ENCODE data around the gene DNM3.

DNA sequence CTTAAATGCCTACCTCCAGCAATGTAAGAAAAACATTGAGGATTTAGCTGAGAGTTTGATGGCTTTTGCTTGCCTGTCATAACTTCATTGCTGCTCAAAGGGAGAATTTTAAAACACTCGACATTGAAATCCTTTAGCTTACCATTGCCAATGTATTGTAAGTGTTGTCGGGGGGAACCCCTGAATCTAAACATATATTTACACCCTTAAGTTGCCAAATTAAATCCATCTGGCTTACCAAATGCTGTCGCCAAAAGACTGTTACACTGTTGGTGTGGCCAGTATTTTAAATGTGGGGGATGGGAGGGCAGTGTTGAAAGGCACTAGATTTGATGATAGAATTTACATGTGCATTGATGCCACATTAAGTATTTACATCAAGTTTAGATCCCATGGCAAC, 554.3 kb downstream of the DNM3 start:
- TF ChIP-seq EZH2 (IDR thresholded peaks at IDR 0.05; ENCODE audit: insufficient read depth, poor library complexity, severe bottlenecking) (no peak), EZH2phosphoT487 (IDR thresholded peaks at IDR 0.05; ENCODE audit: insufficient read depth, low read depth) (no peak)

Data from GM23248 (cell line).